H1 (cell line): ENCODE data around the gene CSNK2A3. TPM values are rescaled to one million over a fixed set of nuclear protein-coding genes. Genes with fewer than 3 reads are reported as not detected.

Experiments used
- CTBP2 ChIP-seq: IDR thresholded peaks from 2 replicates; pipeline ENCODE4 v1.7.0; 2011; ENCODE audit warnings: borderline replicate concordance, mild to moderate bottlenecking, moderate library complexity, mixed read lengths, low read length; ENCODE audit not compliant: insufficient read depth, insufficient read length
- polyA plus RNA-seq, 7 experiments: library from polyadenylated mRNA; depleted of rRNA in 3 of 7; stranded (reverse) in 5 of 7; unstranded in 2 of 7; fragments of >200 nt in 5 of 7; fragments of 200-250 nt in 2 of 7; gene quantifications; 1 replicate in 5 of 7; 2 replicates in 1 of 7; 4 replicates in 1 of 7; pipeline versions ENCODE4 v1.2.1 to v1.2.3, GENCODE V29; 2011 to 2013; ENCODE audit warnings: missing spikeins in 2 of 7, mixed read lengths in 2 of 7
- total RNA-seq: library from RNA; stranded (reverse); fragmentation: NEBNext Ultra II Directional; extraction: Animal tissue kit (Norgen Biotek cat#: 25700); gene quantifications from 2 replicates; pipeline ENCODE4 v1.2.1, GENCODE V29; 2021

Gene CSNK2A3
- total and polyA plus RNA-seq, 2 of the 8 experiments (the other 6 are each of a cell fraction or from before 2014, with no cell fraction given) = 0.69 to 1.0 TPM

- TF ChIP-seq CTBP2 = no peak
These were observed 6.7 kb downstream of the CSNK2A3 start (continued) for GRCh38 chr11:11346303-11346702.
